Gastrocnemius medialis (tissue), 4 donors: Measurements from ENCODE around the gene MED13.

ENCODE experiments used
- CTCF ChIP-seq, 5 experiments: fragments of 450-650 bp in 3 of 5; fragments of 200-600 bp in 2 of 5; sonication (generic) in 2 of 5; IDR thresholded peaks in 4 of 5; conservative IDR thresholded peaks in 1 of 5; 1 replicate in 4 of 5; 2 replicates in 1 of 5; pipeline ENCODE4 v1.5.1; 2016 to 2019; ENCODE audit warnings: antibody characterized with exemption in 5 of 5, mild to moderate bottlenecking in 3 of 5, moderate library complexity in 3 of 5
- POLR2A ChIP-seq, 2 donors: fragments of 450-650 bp; IDR thresholded peaks; one replicate each; pipeline ENCODE4 v1.6.1; 2017; ENCODE audit warnings: antibody characterized with exemption in 2 of 2, mild to moderate bottlenecking in 2 of 2, moderate library complexity in 2 of 2

- no peak for TF ChIP-seq CTCF (IDR thresholded peaks at IDR 0.05 in 4 of 5, conservative IDR thresholded peaks at IDR 0.05 in 1 of 5)
- TF ChIP-seq POLR2A (IDR thresholded peaks at IDR 0.05), result no peak
These were observed 15.6 kb upstream of the MED13 start for GRCh38 chr17:62080647-62081046.
